Stimulated activated CD4-positive, alpha-beta T cell treated with anti-CD3 and anti-CD28 coated beads, Interleukin-12 subunit alpha, Interleukin-12 subunit beta, amount 100 ng/mL, for 48 hours (primary cell): ENCODE results near the gene AGR3.

ENCODE experiments used
- DNase-seq, 3 donors: peaks; one replicate each; pipeline ENCODE4 v3.0.0-alpha.2; 2020; ENCODE audit warnings: low read depth in 2 of 3, low spot score in 1 of 3

The AGR3 gene

GRCh38 chr7:16881844-16882243 is at the start of gene AGR3:
AGR3 (minus strand) TSS chr7:16881983; CDS start chr7:16878618, 3,365 bp downstream.
- DNase-seq: no peak

- DNase-seq: no peak
Observed at GRCh38 chr7:16930946-16931345, 49.2 kb upstream of the AGR3 start.

GRCh38 chr7:16929146-16929762 is 47.5 kb upstream of the AGR3 start:
- DNase-seq: no peak

DNA sequence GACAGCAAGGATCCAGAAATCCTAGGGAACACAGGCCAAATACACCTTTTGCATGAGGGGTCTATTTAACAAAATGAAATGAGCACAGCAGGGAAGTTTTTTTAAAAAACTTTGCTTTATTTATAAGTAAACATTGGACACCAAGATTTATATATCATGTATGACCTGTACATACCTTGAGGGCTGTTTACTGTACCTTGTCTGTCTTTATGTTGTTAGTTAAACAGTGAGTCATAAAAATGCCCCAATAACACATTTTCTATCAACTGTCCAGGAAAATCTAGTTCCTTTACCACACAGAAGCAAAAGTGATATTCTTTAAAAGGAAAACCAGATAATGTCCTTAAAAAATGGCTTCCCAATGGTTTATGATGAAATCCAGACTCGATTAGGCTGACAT is 45.1 kb upstream of the AGR3 start:
- DNase-seq: no peak

DNA sequence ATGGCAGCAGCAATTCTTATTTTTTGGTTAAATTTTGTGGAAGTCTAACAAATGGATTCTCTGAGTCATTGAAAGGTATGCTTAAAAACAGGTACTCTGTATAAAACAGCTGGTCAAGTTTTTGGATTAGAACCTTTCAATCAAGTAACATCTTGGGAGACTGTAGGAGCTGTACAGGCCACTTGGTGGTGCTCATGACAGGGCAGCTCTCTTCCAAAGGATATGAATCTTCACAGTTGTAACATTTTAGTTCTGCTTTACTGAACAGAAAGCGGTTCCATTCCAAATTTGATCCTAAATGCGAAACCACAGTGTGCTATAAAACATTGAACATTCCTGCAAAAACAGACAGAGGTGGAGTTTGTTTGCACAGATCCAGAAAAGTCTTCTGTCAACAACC is 44.5 kb upstream of the AGR3 start:
- no peak for DNase-seq

DNA sequence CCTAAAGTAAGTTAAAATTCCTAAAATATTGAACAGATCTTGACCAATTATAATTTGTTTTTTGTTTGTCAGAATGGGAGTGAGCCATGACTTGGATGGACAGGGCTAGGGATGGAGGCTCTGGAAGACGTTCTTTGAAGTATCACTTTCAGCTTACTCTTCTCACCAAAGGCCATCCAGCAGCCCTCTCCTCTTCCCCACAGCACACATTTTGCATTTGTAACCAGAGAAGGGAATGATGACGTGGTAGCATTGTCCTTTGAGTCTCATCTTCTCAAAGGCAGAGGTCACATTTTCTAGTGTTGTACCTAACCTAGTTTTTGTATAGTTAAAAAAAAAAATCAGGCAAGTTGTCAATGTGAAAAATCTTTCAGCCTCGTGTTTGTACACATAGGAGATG is 43.8 kb upstream of the AGR3 start:
- DNase-seq: no peak

GRCh38 chr7:16923019-16923418 is 41.2 kb upstream of the AGR3 start:
- DNase-seq: no peak

DNA sequence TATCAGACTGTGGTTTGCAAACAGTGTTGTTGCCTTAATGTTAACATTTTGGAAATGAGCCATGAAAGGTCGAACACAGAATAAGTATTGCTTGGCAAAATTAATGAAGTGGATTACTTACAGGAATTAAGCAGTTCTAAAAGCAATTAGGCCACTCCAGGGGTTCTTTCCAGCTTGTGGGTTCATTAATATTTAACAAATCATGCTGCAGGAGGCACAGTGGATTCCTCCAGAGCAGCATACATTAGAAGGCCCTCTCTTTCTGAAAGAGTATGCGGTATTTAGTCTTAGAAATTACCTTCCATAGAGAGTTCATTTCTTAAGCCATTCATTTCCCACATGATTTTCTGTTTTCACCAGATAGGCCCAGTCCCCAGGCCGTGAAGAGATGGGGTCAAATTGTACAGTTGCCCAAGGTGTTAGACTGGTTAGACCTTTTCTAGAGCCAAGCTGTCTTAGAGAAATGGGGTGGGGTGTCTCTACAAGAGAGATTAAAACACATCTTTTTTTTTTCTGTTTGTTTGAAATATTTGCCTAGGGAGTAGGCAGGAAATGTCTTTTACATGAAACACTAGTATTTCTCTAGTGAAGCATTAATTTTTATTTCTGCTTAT is 40.0 kb upstream of the AGR3 start:
- no peak for DNase-seq

GRCh38 chr7:16921151-16921550 is 39.4 kb upstream of the AGR3 start:
- DNase-seq: no peak

DNA sequence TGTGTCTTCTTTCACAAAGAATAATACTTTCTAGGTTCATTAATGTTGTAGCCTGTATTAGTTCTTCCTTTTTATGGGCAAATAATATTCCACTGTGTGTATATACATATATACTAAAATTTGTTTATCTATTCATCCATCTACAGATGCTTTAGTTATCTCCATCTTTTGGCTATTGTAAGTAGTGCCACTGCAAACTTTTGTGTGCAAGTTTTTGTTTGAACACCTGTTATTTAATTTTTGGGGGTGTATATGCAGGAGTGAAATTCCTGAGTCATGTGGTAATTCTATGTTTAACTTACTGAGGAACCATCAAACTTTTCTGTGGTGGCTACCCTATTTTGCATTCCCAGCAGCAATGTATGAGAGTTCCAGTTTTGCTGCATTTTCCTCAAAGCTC is 37.7 kb upstream of the AGR3 start:
- DNase-seq: no peak

- DNase-seq: peak in 1 of 3 donors; percentile 41
Observed at GRCh38 chr7:16918288-16918895, 36.6 kb upstream of the AGR3 start.

- DNase-seq: no peak
Observed at GRCh38 chr7:16916738-16917137, 35.0 kb upstream of the AGR3 start.

DNA sequence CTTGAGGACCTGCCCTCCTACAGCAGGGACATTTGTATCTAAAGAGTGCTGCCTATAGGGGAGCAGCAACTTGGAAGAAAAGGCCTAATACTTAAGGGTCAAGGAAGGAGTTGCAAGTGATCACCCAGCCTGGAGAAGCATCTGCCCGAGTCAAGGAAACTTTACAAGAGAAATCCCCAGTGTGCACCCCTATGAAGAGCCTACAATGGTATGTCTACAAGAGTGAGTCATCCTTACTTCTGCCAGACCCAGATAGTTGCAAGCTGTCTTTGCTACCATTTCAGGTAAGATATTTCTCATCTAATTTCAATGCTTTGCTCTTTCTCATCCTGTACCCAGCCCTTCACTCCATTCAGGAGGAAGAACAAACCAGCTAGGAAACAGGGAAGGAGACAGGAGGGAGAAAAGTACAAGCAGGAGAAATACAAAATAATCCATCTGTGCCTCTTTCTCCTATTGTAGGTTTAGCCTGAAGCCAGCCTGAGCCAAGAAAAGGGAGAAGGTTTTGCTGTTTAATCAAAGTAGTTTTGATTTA is 34.4 kb upstream of the AGR3 start:
- DNase-seq: no peak

GRCh38 chr7:16915405-16915804 is 33.6 kb upstream of the AGR3 start:
- no peak for DNase-seq

GRCh38 chr7:16914771-16915170 is 33.0 kb upstream of the AGR3 start:
- DNase-seq: no peak

DNA sequence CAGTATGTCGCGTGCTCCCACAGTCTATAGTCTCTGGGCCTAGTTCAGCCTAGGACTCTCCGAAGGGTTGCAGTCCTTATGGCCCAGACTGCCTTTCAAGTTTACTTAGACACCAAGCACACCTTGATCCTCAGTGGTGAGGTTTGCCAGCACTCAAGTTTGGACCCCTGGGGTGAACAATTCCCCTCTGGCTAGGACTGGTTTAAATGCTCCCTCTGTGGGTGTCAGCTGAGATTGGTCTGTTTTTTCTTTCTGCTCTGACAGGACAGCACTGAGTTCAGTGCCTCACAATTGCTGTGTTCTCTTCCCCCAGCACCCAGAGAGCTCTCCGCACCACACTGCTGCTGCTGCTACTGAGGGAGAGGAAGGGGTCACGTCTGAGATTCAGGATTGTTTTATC is 31.9 kb upstream of the AGR3 start:
- no peak for DNase-seq

DNA sequence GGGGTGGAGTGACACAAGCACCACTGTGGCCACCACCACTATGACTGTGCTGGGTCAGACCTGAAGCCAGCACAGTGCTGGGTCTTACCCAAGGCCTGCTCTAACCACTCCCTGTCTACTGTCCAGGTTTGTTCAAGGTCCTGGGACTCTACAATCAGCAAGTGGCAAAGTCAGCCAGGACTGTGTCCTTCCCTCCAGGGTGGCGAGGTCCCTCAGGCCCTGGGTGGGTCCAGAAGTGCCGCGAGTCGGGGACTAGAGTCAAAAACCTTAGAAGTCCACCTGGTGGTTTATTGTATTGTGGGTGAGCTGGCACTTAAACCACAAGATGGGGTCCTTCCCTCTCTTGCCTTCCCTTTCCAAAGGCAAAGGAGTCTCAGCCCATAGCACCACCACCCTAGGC is 30.8 kb upstream of the AGR3 start:
- DNase-seq: no peak

DNA sequence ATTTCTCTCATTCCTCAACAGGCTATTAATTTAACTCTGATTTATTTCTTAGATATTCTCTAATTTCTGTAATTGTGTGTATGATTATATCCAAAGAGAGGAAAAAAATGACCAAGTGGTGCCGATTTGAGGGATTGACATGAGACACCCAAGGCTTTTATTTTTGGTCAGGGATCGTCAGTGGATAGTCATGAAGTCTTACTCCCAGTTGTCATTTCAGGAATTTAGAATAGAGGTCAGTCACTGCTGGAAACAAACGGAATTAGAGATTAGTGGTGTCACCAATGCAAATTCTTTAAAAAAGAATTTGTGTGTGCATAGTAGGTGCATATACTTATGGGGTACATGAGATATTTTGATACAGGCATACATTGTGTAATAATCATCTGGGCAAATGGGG is 26.8 kb upstream of the AGR3 start:
- no peak for DNase-seq

DNA sequence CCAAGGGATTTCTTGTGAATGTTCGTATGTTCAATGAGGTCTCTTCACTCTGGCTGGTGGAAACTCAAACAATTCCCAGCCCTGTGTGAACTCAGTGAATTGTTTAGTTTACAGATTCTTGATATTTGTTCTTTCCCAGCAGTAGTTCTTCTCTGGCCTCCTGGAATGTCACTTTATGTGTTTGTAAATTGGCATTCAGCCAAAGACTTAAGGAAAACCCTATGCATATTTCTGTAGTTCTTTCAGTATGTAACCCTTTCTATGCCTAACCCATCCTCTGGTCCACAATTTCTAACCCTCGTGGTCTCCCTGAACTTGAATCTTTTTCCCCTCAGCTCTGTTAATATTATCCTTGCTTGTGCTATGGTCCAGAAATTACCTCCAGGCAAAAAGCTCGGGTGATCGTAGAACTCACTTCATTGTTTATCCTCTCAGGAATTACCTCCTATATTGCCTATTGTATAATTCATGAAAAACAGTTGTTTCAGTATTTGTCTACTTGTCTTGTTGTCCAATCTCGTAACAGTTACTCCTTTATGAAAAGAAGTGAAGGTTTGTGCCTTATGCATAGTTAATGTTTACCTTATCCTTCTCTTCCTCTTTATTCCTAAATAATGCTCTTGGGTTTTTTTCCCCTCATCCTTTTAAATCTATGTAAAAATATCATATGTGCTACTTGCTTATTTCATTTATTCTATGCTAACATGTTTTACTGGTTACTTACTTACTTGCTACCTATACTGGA is 23.7 kb upstream of the AGR3 start:
- no peak for DNase-seq

- DNase-seq: no peak
Observed at GRCh38 chr7:16904076-16904475, 22.3 kb upstream of the AGR3 start.

DNA sequence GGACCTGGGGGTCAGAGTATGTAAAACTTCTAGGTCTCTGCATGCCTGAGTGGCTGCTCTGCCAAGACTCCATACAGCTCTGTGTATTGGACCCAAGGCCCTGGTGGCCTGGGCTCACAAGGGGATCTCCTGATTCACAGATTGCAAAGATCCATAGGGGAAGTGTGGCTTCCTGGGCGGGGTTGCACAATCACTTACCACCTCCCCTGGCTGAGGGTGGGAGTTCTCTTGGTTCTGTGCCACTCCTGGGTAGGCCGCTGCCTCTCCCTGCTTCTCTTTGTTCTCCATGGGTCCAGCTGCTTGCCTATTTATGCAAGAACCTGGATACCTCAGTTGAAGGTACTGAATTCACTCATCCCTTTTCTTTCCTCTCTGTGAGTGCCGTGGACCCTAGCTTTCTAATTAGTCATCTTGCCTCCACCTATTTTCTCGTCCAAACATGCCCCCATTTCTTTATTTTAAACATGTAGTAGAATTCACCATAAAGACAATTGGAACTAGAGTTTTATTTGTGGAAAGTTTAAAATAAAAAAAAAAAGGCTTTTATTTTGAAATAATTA is 18.5 kb upstream of the AGR3 start:
- DNase-seq: no peak
